Gastroesophageal sphincter (tissue), 3 donors: ENCODE measurements around the gene CCDC195.

Source experiments
- CTCF ChIP-seq, 4 experiments: fragments of 200-600 bp in 2 of 4; fragments of 450-650 bp in 2 of 4; sonication (generic) in 1 of 4; IDR thresholded peaks; one replicate each; pipeline ENCODE4 v1.5.1; 2017 to 2019; ENCODE audit warnings: antibody characterized with exemption in 4 of 4, mild to moderate bottlenecking in 2 of 4, moderate library complexity in 2 of 4
- EP300 ChIP-seq: sonication (generic); formaldehyde crosslinking; IDR thresholded peaks from one replicate; pipeline ENCODE4 v1.6.1; 2017; ENCODE audit warnings: antibody characterized with exemption, mild to moderate bottlenecking
- POLR2A ChIP-seq, 2 donors: fragments of 450-650 bp; IDR thresholded peaks; one replicate each; pipeline ENCODE4 v1.6.1; 2017; ENCODE audit warnings: antibody characterized with exemption in 2 of 2, mild to moderate bottlenecking in 2 of 2, moderate library complexity in 1 of 2

GRCh38 chr2:224722250-224722649 lies 6.1 kb upstream of the CCDC195 start:
- TF ChIP-seq CTCF (IDR thresholded peaks at IDR 0.05) (no peak), POLR2A (IDR thresholded peaks at IDR 0.05) (no peak), EP300 (no peak)
